HCT116 (cell line): ENCODE measurements around the gene TMEM86B. TPM values are rescaled to one million over a fixed set of nuclear protein-coding genes. Genes with fewer than 3 reads are reported as not detected.

Experiments
- ATAC-seq: fragments of 200-7000 bp; cut with Tn5 transposase; 2 replicates; pipeline ENCODE4 v1.9.1; 2020; ENCODE audit warnings: mild to moderate bottlenecking, moderate library complexity
- BruUV-seq: library from RNA; stranded (reverse); fragments of 400-500 nt; replicated peaks from 2 replicates; lab custom pipeline; 2021; lab: Mats Ljungman, UMichigan
- CTCF ChIA-PET: fragments of 300-600 bp; sonication (Branson Sonifier 250); formaldehyde crosslinking; loops from one replicate; lab custom pipeline; 2021; ENCODE audit warnings: antibody characterized with exemption; lab: Charles Lee
- POLR2A ChIA-PET: fragments of 300-600, 350-600 bp; sonication (Branson Sonifier 250); formaldehyde crosslinking; loops from one replicate; lab custom pipeline; 2021; ENCODE audit warnings: antibody characterized with exemption; lab: Charles Lee
- RAD21 ChIA-PET, 2 experiments: fragments of 300-600 bp; sonication (Branson Sonifier 250); formaldehyde crosslinking; loops; one replicate each; lab custom pipeline; 2023; ENCODE audit warnings: low total read pairs in 2 of 2; ENCODE audit not compliant: uncharacterized antibody in 2 of 2, unreplicated experiment in 2 of 2, low non-redundant PET in 1 of 2; lab: Charles Lee
- DNase-seq: peaks from one replicate; pipeline ENCODE4 v3.0.0-alpha.2; 2010; ENCODE audit warnings: low read depth, low spot score
- H2AFZ ChIP-seq: fragments of 200-600 bp; shearing (Covaris generic), sonication (generic); 2 replicates; pipeline ENCODE4 v1.6.1; 2017; ENCODE audit warnings: low read depth, mixed run types, mixed read lengths, antibody characterized with exemption, low read length; ENCODE audit not compliant: poor library complexity, severe bottlenecking
- H3K27ac ChIP-seq: 2 replicates; pipeline ENCODE4 v1.5.1; 2012; ENCODE audit warnings: low read depth, low read length
- H3K27me3 ChIP-seq: fragments of 200-600 bp; sonication (generic); 2 replicates; pipeline ENCODE4 v1.6.1; 2016; ENCODE audit warnings: mixed run types, low read length, mixed read lengths; ENCODE audit not compliant: insufficient read depth
- H3K36me3 ChIP-seq, 2 experiments: fragments of 200-500 bp in 1 of 2; fragments of 200-600 bp in 1 of 2; sonication (Bioruptor generic) in 1 of 2; sonication (generic) in 1 of 2; 2 replicates each; pipeline versions ENCODE4 v1.5.1 to v1.6.1; 2014 to 2016; ENCODE audit warnings: low read length in 2 of 2, inconsistent platforms in 1 of 2, mixed read lengths in 1 of 2, mixed run types in 1 of 2; ENCODE audit not compliant: insufficient read depth in 2 of 2, control insufficient read depth in 1 of 2
- H3K4me1 ChIP-seq, 2 experiments: fragments of 200-600 bp in 1 of 2; sonication (generic) in 1 of 2; 2 replicates each; pipeline versions ENCODE4 v1.5.1 to v1.6.1; 2012 to 2017; ENCODE audit warnings: low read length in 2 of 2, inconsistent platforms in 1 of 2, mild to moderate bottlenecking in 1 of 2, mixed read lengths in 1 of 2, mixed run types in 1 of 2, moderate library complexity in 1 of 2; ENCODE audit not compliant: insufficient read depth in 2 of 2, control insufficient read depth in 1 of 2
- H3K4me2 ChIP-seq: fragments of 200-600 bp; sonication (generic); 2 replicates; pipeline ENCODE4 v1.6.1; 2017; ENCODE audit warnings: mixed run types, low read length, mixed read lengths
- H3K4me3 ChIP-seq, 2 experiments: fragments of 200-600 bp in 1 of 2; sonication (generic) in 1 of 2; replicated peaks in 1 of 2; 2 replicates each; pipeline ENCODE4 v1.5.1; 2011 to 2016; ENCODE audit warnings: low read length in 2 of 2, control low read depth in 1 of 2, low read depth in 1 of 2, mild to moderate bottlenecking in 1 of 2, mixed read lengths in 1 of 2, mixed run types in 1 of 2
- H3K79me2 ChIP-seq: fragments of 200-600 bp; sonication (generic); 2 replicates; pipeline ENCODE4 v1.6.1; 2017; ENCODE audit warnings: mild to moderate bottlenecking, mixed run types, low read length, moderate library complexity, mixed read lengths; ENCODE audit not compliant: insufficient read depth
- H3K9ac ChIP-seq: fragments of 200-600 bp; sonication (generic); 2 replicates; pipeline ENCODE4 v1.6.1; 2016; ENCODE audit warnings: low read length, mixed read lengths
- H3K9me2 ChIP-seq: fragments of 200-600 bp; sonication (generic), shearing (Covaris generic); 2 replicates; pipeline ENCODE4 v1.6.1; 2017; ENCODE audit warnings: mixed run types, mild to moderate bottlenecking, moderate library complexity; ENCODE audit not compliant: insufficient read depth
- H3K9me3 ChIP-seq, 2 experiments: fragments of 200-500 bp in 1 of 2; fragments of 200-600 bp in 1 of 2; sonication (Bioruptor generic) in 1 of 2; sonication (generic) in 1 of 2; 2 replicates each; pipeline ENCODE4 v1.6.1; 2014 to 2017; ENCODE audit warnings: low read length in 2 of 2, mixed read lengths in 2 of 2, inconsistent platforms in 1 of 2, low read depth in 1 of 2, mild to moderate bottlenecking in 1 of 2, mixed run types in 1 of 2, moderate library complexity in 1 of 2; ENCODE audit not compliant: control insufficient read depth in 1 of 2, insufficient read depth in 1 of 2
- H4K20me1 ChIP-seq: fragments of 200-600 bp; sonication (generic), shearing (Covaris generic); 2 replicates; pipeline ENCODE4 v1.6.1; 2017; ENCODE audit warnings: mixed run types, mild to moderate bottlenecking, moderate library complexity; ENCODE audit not compliant: insufficient read depth
- CBX3 ChIP-seq: IDR thresholded peaks from 2 replicates; pipeline ENCODE4 v1.6.1; 2012; ENCODE audit warnings: low read depth
- CEBPB ChIP-seq: IDR thresholded peaks from 2 replicates; pipeline ENCODE4 v1.6.1; 2012; ENCODE audit warnings: low read depth
- JUND ChIP-seq: IDR thresholded peaks from 2 replicates; pipeline ENCODE4 v1.6.1; 2012
- SIN3A ChIP-seq: IDR thresholded peaks from 2 replicates; pipeline ENCODE4 v1.6.1; 2012; ENCODE audit warnings: low read depth
- ZFX ChIP-seq: fragments of 450-650 bp; IDR thresholded peaks from 2 replicates; pipeline ENCODE4 v1.6.1; 2017
- intact Hi-C: fragments of 100-400 bp; cut with micrococcal nuclease; formaldehyde crosslinking; loops from 2 replicates; pipeline ENCODE4 v1.10.0; 2022
- total RNA-seq: library from RNA; stranded (reverse); gene quantifications from one replicate; pipeline ENCODE4 v1.2.1, GENCODE V29; 2021; ENCODE audit not compliant: unreplicated experiment
- TF ChIP-seq, protein P1 (sequence below): IDR thresholded peaks from 2 replicates; pipeline ENCODE4 v1.6.1; 2012

TMEM86B gene
- total RNA-seq, 1 experiment from 2014 or later: 10.6 TPM

GRCh38 chr19:55259540-55260210 is 31.1 kb upstream of the TMEM86B start:
- H3K36me3 ChIP-seq: peaks cover 0 to 13% of the 10 kb centered on the region in 2 experiments; a peak in 3 of 4 replicates
- H3K4me3 ChIP-seq: peak overlapping the region; percentile 68 to 96
- ATAC-seq (no peak), DNase-seq (no peak)
- H3K4me2 ChIP-seq: peak overlapping the region; percentile 98
- intact Hi-C loops: loop anchor here (1.0 to 5.0 kb wide), 3 partner anchors 43 to 92 kb away; partner anchors contain the start of gene DNAAF3
- H3K27me3 ChIP-seq: no peaks in the 10 kb centered on the region
- 0 out of 2 replicates have a peak, but pooled peaks have one; percentile 2 for TF ChIP-seq CEBPB
- TF ChIP-seq SIN3A: no peak
- TF ChIP-seq ZFX: peak; percentile 28; the same call in 1 of the 2 replicates
- TF ChIP-seq JUND: no peak
- TF ChIP-seq, protein P1, sequence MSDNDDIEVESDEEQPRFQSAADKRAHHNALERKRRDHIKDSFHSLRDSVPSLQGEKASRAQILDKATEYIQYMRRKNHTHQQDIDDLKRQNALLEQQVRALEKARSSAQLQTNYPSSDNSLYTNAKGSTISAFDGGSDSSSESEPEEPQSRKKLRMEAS: peak; percentile 5; the same call in 1 of the 2 replicates
- no peak for TF ChIP-seq CBX3
- no peaks in the 10 kb centered on the region for H4K20me1 ChIP-seq
- no peak overlapping the region for H2AFZ ChIP-seq
- no peaks in the 10 kb centered on the region for H3K9me2 ChIP-seq
- RAD21 ChIA-PET: interaction anchor here (0.7 to 1.4 kb wide), 4 partner anchors 43 to 158 kb away, joined by 3 to 8 read pairs (median 4); partner anchors contain the start of gene TMEM238 (in 1 of the 2)
- TSS peak; percentile 99 for BruUV-seq
- peak overlapping the region; percentile 96 for H3K9ac ChIP-seq
- H3K4me1 ChIP-seq: peaks cover 20 to 41% of the 10 kb centered on the region in 2 experiments
- peak overlapping the region; percentile 79 for H3K27ac ChIP-seq
- CTCF ChIA-PET: interaction anchor here (0.7 to 1.9 kb wide), 5 partner anchors 14 to 244 kb away, joined by 3 to 8 read pairs (median 3); partner anchors contain the start of gene DNAAF3
- POLR2A ChIA-PET: interaction anchor here (0.5 to 2.5 kb wide), 16 partner anchors 9 to 790 kb away, joined by 3 to 45 read pairs (median 4); partner anchors contain the start of genes DNAAF3, HSPBP1, KMT5C and PTPRH
- no peaks in the 10 kb centered on the region for H3K9me3 ChIP-seq
- peaks cover 41% of the 10 kb centered on the region for H3K79me2 ChIP-seq
